ENCODE data around the gene MSANTD3.

- TF ChIP-seq CTCF (IDR thresholded peaks at IDR 0.05; ENCODE audit: low read depth, low read length), result no peak
- peak; percentile 24 for TF ChIP-seq MYC (IDR thresholded peaks at IDR 0.05; ENCODE audit: low read depth, low read length)
- TF ChIP-seq POLR2A (IDR thresholded peaks at IDR 0.05; ENCODE audit: extremely low read depth, insufficient read length), result peak; percentile 42
These were observed at the start of gene MSANTD3 for GRCh38 chr9:100426530-100427365.

All from NB4 (cell line).